Measurements from ENCODE around the gene EPS8L3.
"Not testable (repeated sequence)": the region's sequence is repeated elsewhere in the genome, so short reads cannot be mapped to it uniquely, and the experiment has no call there.

Gene EPS8L3

DNA sequence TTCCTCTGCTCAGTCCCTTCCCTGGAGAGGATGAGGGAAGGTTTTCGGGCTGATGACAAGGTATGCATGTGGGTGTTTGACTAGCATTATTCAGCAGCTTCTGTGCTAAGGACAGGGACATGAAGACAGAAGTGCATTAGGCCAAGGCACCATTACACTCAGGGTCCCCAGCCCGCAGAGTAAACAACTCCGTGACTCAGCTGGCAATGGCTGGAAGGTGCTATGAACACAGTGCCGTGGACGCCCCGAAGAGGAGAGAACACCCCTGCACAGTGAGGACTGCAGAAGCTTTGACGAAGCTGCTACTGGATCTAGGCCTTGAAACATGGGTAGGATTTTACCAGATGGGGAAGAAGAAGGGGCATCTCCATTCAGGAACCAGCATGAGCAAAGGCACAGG, 13.7 kb upstream of the EPS8L3 start:
- no peak for DNase-seq

DNA sequence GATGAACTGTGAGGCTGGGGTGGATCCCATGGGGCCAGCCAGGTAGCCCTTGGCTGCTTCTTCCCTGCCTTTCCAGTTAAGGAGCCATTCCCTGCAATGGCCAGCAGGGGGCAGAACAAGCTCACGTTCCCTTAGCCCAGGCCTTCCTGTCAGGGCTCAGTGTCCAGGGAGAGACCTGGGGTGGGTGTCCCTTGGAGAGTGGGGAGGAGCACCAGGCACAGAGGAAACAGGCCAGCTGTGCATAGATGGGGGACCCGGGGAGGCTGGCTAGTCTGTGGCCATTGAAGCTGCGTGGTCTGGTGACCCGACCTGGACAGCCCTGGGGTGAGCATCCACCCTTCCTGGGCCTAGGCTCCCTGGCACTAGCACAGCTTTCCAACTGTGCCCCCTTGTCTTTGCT, 13.2 kb upstream of the EPS8L3 start:
- peak; percentile 88 for DNase-seq

DNA sequence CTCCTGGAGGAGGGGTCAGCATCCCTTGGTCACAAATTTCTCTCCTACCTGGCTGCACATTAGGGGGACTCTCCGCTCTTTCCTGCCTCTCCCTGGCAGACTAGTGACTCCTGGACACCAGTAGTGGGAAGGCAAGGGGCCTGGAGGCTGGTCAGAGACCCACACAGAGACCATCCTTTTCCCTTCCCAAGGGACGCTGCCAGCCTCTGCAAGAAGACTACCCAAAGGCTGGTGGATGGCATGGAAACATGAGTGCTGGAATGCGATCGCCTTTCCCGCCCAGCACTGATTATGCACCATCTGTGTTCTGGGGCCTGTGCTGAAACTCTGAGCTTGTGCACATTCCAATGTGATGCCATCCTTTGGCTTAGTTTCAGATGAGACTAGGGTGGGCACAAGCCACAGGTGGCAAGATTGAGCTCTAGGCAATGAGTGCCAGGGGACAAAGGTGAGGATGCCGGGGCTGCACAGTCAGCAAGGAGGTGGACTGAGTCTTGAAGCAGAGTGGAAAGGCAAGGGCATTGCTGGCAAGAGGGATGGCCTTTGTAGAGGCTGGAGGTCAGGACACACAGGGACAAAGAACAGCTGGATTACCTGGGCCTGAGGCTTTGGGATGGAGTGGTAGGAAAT, 12.6 kb upstream of the EPS8L3 start:
- no peak for DNase-seq

DNA sequence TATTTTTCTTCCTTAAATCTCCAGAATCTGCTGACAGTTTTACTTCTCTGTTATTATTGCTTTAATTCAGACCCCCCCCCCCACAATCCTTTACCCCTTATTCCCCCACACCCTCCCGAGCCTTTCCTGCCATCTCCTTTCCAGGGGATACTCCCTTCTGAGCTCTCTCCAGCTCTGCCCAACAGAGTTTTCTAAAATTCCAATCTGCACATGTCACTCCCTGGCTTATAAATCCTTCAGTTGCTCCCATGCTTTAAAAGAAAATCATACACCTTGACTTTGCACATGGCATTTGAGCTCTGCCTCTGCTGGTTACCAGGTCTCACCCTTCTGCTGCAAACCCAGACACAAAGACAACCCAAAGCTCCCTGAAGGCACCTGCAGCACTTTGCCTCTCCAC, 11.7 kb upstream of the EPS8L3 start:
- DNase-seq: no peak

DNA sequence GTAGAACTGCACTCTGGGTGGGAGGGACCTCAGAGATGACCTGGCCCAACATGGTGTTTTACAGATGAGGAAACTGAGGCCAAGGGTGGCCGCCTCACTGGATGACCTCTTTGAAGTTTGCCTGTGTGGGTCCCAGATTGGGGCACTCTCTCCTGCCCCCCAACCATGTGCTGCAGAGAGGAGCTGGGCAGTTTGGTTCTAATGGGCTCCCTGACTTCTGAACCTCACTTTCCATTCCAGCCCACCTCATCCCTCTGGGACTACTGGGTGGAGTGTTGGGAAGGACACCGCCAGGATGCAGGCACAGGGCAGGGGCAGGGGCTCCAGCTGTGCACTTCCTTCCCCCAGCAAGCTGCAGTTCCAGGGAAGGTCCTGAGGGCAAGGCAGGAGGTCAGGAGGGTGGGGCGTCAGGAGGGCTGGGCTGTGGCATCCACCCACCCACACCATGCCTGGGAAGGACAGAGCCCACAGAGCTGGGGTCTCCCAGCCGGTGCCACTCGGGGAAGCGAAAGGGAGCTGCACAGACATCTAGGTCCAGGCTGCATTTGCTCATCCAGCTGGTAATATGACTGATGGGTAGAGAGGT, 10.3 kb upstream of the EPS8L3 start:
- DNase-seq: no peak

DNA sequence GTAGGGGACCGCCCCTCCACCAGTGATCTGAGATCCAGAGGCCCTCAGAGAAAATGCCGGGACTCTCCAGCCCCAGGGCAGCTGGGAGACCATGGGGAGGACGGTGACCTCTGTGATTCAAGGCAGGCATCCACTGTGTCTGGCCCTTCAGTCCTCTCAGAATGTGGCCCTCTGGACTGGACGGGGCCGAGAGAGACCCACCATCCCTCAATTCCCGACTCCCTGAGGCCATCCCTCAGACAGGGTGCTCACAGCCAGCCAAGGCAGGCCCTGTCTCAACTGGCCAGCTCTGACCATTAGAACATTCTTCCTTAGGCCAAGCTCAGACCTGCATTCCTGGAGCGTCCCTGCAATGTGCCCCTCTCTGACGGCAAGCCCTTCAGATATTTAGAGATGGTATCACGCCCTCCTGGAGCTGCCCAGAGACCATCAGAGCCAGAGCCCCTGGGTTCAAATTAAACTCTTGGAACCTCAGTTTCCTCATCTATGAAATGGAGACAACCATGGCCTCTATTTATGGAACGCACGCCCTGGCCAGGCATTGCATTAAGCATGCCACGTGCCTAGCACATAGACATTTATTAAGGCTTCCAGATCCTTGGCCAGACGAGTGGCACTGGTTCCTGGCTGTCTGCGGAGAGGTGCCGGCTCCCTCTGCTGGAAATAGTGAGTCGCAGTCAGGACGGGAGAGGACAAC, 9.6 kb upstream of the EPS8L3 start:
- DNase-seq: peak; percentile 85

DNA sequence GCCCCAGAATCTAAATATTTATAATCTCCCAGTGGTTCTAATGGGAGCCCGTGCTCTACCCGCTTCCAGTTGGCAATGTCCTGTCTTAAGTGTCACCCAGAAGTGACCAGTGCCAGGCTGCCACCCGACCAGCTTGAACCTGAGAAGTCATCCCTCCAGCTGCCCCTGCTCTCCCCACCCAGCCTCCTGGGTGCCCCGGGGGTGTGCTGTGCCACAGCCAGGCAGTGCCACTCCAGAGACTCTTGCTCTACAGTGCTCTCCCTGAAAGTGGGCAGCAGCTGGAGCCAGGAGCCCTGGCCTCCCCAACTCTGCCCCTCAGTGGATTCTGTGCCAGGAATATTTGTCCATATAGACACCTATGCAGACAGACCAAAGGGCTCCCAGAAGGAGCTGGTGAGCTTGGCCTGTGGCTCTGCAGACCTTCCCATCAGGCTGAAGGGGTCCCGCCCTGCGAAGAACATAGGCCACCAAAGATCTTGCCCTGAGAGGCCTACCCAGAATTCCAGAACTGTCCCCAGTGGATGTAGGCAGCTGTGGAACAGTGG, 9.0 kb upstream of the EPS8L3 start:
- DNase-seq: no peak

DNA sequence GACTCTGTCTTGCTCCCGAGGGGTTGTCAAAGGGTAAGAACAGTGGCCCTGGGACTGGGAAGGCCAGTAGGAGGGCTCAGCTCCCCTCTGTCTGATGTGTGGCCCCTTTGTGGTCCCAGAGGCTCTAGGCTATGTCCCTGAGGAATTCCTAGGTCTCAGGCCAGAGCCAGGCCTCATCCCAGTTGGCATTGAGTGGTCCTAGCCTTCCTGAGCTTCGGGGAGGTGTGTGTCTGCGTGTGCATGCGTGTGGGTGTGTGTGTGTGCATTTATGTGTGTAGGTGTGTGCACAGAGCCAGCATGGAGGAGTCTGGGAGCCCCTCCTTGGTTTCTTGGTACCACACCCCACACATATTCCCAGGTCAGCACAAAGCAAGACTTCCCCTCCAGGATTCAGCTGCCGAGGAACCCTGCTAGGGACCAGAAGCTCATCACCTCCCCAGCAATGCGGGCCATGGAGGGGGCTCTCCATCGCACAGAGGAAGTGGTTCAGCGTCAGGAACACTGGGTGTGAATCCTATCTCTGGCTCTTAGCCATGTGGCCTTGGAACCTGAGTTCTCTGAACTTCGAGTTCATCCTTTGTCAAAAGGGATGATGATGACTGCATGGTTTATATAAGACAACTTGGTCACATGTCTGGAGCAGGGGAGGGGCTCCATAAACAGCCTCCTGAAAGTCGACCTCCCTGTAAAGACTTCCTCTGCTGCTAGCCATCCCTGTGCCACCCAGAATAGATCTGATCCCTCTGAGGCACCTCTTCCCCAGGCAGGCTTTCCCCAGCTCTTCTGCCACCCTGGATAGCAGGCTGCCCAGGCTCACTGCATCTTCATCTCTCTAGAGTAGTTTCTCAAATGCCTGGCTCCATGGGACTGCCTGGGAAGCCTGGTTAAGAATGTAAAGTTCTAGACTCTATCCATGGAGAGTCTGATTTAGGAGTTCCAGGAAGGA, 8.3 kb upstream of the EPS8L3 start:
- DNase-seq: no peak

DNA sequence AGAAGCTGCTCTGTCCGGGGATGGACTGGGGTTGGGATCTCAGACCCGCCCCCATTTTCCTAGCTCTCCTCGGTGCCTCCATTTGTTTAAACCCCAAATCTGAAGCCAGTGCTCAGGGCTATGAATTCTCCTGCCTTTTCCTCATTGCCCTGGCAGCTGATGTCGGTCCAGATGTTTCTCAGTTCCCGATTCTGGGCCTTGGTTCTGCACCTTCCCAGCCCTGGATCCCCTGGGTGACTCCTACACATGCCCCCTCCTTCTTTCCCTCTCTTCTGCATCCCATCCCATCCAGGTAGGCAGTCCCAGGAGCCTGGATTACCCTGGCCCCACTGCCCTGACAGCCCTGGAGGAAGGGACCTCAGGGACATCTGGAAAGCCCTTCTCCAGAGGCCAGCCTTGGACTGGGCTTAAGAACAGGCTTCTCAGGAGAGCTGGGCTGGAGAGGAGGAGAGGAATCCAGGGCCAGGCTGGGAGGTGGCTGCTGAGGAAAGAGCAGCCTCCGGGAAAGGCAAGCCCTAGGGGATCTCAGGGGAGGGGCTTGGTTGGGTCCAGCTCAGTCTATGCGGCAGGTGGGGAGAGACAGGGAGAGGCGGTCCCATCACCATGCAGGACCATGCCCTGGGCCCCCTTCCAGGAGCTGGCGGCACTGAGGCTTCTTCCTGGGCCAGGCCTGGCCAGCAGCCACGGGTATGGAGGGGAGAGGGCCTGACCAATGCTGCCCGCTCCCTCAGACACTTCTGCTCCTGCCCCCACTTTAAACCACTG, 6.8 kb upstream of the EPS8L3 start:
- no peak for DNase-seq

DNA sequence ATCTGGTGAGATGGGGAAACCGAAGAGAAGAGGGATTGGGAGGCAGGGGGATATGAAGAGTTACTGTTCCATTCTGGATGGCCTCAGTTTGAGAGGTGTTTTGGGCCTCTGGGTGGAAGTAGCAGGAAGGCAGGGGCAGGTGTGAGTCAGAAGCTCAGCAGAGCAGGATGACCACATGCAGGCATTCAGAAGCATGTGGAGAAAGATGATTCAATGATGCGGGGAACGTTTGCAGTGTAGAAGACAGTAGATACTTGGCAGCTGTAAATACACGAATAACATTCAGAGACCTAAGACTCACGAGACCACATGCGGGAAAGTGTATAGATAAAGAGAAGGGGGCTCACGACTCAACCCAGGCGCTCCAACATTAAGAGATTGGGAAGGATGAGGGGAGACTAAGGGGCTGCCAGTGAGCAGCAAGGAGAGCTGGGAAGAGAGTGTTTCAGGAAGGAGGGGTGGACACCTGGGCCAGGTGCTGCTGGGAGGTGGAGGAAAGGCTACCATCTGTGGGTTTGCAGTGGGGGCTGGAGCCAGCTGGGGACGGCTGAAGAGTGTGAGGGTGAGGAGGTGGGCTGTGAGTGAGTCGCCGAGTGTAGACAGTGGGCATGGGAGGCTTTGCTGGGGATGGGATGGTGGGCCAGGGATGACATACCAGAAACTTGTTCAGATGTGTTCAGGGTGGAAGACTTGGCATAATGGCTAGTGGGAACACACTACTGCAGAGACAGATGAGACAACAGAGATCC, 5.8 kb upstream of the EPS8L3 start:
- DNase-seq: no peak

DNA sequence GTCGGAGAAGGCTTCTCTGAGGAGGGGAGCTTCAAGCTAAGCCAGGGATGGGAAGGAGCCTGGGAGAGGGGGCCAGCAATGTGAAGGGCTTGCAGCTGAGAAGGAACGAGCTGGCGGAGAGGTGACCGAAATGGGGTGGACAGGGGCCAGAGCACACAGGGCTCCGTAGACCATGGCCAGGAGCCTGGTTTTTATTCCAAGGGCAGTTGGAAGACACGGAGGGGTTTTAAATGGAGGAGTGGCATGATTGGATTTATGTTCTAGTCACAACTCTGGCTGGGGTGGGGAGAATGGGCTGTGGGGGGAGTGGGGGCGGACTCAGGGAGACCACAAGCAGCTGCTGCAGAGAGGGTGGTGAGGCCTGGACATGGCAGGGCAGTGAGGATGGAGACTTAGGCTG, 5.1 kb upstream of the EPS8L3 start:
- DNase-seq: no peak

DNA sequence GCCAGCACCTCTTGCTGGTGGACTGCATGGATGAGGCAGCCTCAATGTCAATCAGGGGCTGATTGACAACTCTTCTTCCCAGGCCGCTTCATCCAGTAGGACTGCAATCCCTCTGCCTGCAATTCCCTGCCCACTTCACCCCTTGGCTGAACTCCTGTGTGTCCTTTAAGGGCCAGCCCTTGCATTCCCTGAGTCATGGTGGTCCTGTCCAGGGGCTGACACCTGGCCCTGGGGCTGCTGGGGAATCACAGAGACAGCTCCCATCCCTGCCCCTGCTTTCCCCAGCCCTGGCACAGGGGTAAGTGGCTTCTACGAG, 4.6 kb upstream of the EPS8L3 start:
- no peak for DNase-seq

DNA sequence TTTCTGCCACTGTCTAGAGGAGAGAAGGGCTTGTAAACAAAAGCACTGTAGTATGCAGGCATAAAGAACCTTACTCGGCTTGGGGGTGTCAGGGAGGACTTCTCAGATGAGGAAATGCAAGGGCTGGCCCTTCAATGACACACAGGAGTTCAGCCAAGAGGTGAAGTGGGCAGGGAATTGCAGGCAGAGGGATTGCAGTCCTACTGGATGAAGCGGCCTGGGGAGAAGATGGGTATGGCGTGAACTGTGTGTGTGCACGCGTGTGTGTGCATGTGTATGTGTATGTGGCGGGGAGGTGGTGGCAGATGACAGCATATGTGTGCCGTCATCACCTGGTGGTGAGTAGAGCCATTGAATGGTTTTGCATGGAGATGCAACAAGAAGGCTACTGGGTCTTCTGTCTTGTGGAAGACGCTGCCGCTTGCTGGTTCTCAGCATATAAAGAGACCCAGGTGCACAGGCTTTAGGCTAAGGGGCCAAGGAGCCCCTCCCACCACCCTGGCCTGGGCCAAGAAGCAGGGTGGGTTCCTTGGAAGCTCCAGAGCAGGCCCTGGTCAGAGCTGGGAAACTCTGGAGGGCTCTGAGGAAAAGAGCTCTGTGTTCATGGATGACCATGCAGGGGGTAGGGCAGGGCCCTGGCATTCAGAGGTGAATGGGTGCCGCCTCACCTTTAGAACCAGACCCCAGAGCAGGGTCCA, 4.1 kb upstream of the EPS8L3 start:
- no peak for DNase-seq

DNA sequence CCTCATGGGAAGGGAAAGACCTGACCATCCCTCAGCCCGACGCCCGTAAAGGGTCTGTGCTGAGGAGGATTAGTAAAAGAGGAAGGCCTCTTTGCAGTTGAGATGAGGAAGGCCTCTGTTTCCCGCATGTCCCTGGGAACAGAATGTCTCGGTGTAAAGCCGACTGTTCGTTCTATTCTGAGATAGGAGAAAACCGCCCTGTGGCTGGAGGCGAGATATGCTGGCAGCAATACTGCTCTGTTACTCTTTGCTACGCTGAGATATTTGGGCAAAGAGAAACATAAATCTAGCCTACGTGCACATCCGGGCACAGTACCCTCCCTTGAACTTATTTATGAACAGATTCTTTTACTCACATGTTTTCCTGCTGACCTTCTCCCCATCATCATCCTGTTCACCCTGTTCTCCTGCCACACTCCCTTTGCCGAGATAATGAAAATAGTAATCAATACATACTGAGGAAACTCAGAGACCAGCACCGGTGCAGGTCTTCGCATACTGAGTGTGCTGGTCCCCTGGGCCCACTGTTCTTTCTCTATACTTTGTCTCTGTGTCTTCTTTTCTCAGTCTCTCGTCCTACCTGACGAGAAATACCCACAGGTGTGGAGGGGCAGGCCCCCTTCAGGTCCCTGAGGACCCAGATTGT, 3.4 kb upstream of the EPS8L3 start:
- DNase-seq: not testable (repeated sequence)

DNA sequence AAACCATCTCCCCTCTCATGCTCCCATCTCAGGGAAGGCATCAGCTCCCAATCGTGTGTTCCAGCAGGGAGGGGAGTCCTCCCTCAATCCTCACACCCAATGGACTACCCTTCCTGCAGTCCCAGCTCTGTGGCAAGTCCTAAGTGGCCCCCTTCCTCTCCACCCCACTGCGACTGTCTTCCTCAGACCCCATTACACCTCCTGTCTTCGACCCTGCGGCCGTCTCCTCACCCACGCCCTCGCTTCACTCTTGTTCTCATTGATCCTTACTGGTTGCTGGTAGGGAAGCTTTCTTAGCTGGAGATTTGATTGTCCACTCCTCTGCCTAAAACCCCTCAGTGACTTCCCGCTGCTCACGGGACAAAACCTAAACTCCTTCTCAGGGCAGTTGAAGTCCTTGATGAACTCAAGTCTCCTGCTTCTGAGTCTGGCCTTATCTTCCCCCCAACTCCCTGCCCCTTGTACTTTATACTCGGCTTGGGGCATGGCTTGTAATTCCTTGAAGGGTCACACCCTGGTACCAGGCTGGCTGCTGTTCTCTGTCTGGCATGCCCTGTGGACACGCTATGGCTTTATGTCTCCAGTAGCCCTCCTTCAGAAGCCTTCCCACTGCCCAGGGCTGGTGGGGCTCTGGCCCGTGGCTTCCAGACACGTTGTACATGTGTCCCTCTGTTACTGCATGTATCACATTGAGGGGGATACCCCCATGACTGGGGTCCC, 2.3 kb upstream of the EPS8L3 start:
- DNase-seq: no peak

DNA sequence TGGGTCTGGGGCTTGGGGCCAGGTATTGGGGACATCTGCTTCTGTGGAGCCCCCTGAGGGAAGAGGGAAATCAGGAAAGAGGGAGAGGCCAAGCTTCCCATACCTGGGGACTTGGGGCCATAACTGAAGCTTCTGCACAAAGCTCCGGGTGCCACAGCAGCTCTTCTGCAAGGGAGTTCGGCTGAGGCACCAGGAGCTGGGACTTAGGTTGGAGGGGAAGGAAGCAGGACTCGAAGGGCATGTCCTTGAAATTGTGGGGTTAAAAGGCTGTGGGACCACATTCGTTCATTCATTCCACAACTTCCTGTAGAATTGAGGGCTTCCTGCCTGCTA, 1.7 kb upstream of the EPS8L3 start:
- DNase-seq: no peak

DNA sequence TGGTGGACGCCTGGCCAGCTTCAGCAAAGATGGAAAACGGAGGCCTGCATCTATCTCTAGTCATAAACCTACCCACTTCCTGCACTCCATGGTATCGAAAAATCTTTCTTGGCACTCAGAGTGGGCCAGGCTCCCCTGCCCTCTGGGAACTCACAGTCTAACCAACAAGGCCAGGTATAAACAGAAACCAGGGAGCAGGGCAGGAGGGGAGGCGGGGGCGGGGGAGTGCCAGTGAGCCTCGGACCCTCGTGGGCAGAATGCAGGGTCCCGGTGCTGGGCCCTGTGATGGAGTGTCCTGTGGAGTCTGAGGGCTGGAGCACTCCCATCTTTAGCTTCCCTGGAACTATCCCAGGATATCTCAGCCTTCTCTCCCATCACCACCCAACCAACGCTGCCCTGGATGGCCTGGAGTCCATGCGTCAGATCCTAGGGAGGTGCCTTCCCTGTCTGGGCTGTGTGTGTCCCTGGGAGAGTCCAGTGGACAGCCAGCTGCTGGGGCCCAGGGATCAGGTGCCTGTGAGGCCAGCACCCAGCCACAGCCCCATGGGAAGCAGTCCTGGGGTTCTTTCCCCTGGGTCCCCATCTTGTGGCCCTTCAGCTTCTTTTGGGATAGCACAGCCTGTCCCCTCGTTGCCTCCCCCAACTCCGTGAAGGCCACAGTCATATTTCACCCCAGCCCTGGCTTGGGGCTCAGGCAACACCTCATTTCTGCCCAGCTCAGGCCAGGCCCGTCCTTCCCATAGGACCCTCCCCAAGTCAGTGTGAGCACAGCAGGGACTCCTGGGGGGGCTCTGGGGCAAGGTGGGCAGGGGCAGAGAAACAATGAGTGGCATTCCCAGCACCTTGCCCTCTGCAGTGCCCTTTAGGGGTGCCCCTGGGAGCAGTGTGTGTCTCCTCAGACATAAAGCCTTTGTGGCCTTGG, 1.1 kb upstream of the EPS8L3 start:
- DNase-seq: no peak

DNA sequence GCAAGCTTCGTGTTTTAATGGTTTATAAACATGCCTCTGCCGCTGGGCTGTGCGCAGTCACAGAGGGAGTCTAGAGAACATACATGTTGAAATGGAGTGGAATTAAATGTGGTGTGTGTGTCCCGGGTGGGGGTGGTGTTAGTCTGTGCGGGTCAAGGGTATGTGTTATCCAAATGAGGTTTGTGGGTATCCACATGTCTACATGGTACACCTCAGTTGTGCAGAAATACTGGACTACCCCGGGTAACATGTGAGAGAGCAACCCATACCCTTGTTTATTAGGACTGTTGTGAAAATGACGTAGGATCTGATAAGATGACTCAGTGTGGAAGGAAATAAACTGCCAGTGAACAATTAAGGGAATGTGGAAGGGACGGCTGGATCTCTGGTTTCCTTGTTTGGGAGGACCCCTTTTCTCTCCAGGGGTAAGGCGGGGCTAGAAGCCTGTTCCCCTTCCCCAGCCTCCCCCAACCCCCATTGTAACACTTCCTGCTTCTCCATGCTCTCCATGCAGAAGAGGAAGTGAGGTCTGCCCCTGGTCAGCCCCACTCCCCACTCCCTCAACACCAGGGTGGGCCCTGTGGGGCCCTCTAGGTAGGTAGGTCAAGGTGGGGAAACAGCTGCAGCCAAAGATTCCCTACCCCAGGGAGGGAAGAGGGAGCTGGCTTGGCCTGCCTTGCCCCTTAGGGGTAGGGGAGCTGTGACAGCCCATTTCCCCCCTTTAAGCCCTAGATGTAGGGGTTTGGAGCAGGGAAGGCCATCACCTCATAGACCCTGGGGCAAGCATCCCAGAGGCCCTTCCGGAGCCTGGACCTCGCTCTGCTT, 690 bp downstream of the EPS8L3 start:
- no peak for DNase-seq
